Suprapubic skin (tissue), 3 donors: ENCODE results near the gene RPS6KA1.

Experiments
- POLR2AphosphoS5 ChIP-seq, 3 donors: sonication (generic); formaldehyde crosslinking; IDR thresholded peaks; one replicate each; pipeline ENCODE4 v1.6.1; 2017; ENCODE audit warnings: antibody characterized with exemption in 3 of 3
- TF ChIP-seq, protein P1 (sequence below), 2 donors: fragments of 200-600 bp in 1 of 2; fragments of 450-650 bp in 1 of 2; sonication (generic) in 1 of 2; IDR thresholded peaks; one replicate each; pipeline ENCODE4 v1.5.1; 2016 to 2019; ENCODE audit warnings: antibody characterized with exemption in 2 of 2, mild to moderate bottlenecking in 1 of 2, moderate library complexity in 1 of 2

DNA sequence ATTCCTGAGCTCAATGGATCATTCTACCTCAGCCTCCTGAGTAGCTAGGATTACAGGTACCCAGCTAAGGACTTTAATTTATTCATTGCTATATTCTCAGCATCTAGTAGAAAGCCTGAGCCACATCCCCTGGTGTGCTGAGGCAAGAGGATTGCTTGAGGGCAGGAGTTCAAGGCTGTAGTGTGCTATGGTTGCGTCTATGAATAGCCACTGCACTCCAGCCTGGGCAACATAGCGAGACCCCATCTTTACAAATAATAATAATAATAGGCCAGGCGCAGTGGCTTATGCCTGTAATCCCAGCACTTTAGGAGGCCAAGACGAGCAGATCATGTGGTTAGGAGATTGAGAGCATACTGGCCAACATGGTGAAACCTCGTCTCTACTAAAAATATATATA, 3.3 kb upstream of the RPS6KA1 start:
- TF ChIP-seq, protein P1, sequence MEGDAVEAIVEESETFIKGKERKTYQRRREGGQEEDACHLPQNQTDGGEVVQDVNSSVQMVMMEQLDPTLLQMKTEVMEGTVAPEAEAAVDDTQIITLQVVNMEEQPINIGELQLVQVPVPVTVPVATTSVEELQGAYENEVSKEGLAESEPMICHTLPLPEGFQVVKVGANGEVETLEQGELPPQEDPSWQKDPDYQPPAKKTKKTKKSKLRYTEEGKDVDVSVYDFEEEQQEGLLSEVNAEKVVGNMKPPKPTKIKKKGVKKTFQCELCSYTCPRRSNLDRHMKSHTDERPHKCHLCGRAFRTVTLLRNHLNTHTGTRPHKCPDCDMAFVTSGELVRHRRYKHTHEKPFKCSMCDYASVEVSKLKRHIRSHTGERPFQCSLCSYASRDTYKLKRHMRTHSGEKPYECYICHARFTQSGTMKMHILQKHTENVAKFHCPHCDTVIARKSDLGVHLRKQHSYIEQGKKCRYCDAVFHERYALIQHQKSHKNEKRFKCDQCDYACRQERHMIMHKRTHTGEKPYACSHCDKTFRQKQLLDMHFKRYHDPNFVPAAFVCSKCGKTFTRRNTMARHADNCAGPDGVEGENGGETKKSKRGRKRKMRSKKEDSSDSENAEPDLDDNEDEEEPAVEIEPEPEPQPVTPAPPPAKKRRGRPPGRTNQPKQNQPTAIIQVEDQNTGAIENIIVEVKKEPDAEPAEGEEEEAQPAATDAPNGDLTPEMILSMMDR (IDR thresholded peaks at IDR 0.05) = no peak
- TF ChIP-seq POLR2AphosphoS5 (IDR thresholded peaks at IDR 0.05) = no peak
